G401 (cell line): Measurements from ENCODE around the gene AURKAIP1. TPM values are rescaled to one million over a fixed set of nuclear protein-coding genes. Genes with fewer than 3 reads are reported as not detected.
A peak's percentile ranks its signal among the peaks of the same experiment; 100 is the strongest.
"Not testable (repeated sequence)": the region's sequence is repeated elsewhere in the genome, so short reads cannot be mapped to it uniquely, and the experiment has no call there.

ENCODE experiments used
- DNase-seq: peaks from one replicate; pipeline ENCODE4 v3.0.0-alpha.2; 2015; ENCODE audit warnings: low spot score
- in situ Hi-C: cut with HindIII; loops from 2 replicates; pipeline ENCODE4 v1.10.0; 2016; ENCODE audit warnings: low sequenced_read_pairs, mixed read lengths
- total RNA-seq: library from RNA; depleted of rRNA; stranded (reverse); fragments of >200 nt; shearing (Covaris generic); gene quantifications from 2 replicates; pipeline ENCODE4 v1.2.3, GENCODE V29; 2014; rRNA removed

Gene AURKAIP1
- 210 and 263 TPM in 2 replicates for total RNA-seq

DNA sequence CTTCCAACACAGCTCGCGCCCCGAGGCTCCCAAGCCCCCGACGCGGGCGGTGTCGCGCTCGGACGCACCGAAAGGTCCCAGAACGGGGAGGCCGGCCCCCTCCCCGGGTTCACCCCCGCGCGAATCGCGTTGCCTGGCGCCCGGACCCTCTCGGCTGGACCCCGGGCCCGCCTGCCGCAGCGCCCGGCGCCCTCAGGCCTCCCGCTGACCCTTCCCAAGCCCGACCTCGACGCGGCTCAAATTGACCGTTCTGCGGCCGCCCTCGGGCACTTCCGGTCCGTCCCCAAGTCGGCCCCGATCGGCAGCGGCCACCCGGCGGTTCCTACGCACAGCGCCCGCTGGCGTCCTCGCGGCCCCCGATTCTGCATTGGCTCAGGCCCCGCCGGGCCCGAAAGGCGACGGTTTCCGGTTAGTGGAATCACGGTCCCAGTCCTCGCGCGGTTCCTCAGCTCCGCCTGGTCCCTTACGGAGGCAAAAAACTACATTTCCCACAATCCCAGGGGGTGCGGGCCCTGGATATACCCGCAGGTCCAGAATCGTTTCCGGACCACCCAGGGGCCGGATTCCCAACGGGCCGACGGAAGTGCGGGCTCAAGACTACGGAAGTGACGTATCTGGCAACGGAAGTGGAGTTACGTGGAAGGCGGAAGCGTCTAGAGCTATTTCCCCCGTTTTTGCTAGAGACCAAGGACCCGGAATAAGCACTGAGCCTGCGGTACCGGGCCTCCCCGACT lies at the start of gene AURKAIP1:
AURKAIP1 (minus strand) TSS at position 279 of the 734 bp plus-strand sequence. CDS start 451 bp downstream, outside the sequence.
- in situ Hi-C loops: loop anchor here (10.0 kb wide), 2 partner anchors 60 to 190 kb away; partner anchors contain the start of gene VWA1
- DNase-seq: peak; percentile 100

DNA sequence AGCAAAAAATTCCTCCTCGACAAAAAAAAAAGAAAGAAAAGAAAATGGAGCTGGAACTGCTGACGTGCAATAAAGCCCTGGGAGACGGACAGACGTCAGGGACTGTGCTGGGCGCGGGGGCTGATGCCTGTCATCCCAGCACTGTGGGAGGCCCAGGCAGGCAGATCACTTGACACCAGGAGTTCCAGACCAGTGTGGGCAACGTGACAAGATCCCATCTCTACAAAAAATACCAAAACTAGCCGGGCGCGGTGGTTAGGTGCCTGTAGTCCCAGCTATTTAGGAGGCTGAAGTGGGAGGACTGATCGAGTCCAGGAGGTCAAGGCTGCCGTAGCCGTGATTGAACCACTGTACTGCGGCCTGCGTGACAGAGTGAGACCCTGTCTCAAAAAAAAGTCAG lies 49.7 kb upstream of the AURKAIP1 start:
- DNase-seq: no peak
- in situ Hi-C loops: no loop called here

DNA sequence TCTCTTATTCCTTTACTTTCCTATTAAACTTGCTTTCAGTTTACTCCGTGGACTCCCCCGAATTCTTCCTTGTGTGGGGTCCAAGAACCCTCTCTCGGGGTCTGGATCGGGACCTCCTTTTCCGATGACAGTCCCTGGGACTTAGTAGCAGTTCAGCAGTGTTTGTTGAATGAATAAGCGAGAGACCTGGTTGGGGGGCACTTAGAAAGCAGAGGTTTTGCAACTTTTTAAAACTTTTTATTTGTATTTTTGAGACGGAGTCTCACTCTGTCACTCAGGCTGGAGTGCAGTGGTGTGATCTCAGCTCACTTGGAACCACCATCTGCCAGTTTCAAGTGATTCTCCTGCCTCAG lies 48.2 kb upstream of the AURKAIP1 start:
- no peak for DNase-seq
- in situ Hi-C loops: no loop called here

DNA sequence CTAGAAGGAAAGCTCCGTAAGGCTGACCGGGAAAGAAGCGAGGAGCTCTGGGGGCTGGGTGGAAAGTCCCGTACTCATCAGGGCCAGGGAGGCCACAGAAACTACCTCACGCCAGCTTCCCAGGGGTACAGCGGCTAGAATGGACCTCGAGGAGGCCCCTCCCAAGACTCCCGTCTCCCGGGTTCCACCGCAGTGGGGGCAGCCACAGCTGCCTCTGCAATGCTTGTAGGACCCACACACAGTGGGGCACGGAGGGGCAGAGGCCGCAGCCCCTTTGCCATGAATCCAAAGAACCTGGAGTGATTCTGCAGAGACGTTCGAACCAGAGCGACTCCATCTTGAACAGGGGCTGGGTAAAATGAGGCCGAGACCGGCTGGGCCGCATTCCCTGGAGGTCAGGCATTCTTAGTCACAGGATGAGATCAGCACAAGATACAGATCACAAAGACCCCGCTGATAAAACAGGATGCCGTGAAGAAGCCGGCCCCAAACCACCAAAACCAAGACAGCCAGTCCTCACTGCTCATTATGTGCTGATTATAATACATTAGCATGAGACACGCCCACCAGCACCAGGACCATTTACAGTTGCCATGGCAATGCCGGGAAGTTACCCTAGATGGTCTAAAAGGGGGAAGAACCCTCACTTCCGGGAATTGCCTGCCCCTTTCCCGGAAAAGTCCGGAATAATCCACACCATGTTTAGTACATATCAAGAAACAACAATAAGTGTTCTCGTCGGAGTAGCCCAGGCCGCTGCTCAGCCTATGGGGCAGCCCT lies 47.6 kb upstream of the AURKAIP1 start:
- DNase-seq: no peak
- in situ Hi-C loops: no loop called here

DNA sequence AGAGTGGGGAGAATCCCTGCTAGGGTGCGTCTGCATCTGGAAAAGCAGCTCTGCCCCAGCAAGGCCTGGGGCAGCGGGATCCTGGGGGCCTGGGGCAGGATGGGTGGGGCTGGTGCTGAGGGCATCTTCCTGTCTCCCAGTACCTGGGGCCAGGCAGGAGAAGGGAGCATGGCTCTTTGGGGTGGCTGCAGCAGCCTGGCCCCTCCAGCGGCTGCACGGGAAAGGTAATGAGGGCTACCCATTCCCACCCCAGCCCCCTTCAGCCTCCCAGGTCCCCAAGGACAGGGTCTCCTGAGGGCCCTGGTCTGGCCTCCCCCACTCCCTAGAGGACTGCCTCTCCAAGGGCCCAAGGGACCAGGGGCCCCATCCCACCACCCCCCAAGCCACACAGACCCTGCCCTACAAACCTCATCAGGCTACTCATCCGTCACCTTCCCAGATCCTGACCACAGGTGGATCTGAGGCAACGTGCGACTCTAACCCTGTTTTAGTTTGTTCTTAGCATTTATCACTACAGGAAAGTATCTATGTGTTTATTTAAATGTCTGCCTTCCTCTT lies 47.0 kb upstream of the AURKAIP1 start:
- in situ Hi-C loops: no loop called here
- no peak for DNase-seq

DNA sequence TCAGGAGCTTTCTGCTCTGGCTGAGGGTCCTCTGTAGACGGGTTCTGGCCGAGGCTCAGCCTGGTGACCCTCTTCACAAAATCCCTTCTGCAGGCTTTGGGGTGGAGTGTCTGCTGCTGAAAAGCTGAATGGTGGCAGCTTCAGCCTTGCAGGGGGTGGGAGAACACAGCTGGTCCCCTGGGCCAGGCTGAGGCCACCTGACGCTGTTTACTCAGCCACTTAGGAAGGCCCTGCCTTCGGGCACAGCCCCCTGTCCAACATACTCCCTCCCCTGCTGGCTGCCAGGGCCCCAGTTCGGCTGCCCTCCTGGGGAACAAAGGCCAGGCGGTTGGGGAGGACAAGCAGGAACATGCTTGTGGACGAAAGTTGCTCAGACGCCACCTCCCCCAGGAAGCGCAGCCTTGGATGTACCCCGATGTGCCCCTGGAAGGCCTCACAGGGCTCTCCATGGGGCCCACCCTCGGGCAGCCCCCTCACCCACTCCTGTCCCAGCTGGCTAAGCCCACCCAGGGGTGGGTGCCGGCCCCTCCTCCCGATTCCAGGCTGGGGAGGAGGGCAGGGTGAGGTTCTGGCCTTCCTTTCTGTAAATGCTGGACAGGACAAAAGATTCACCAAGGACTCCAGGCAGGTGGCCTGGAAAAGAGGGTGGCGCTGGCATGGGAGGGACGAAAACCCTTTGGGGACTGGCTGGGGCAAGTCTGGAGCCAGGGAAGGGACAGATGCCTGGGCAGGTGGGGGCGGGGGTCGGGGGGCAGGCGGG lies 46.3 kb upstream of the AURKAIP1 start, which contains the start of gene ANKRD65:
ANKRD65 (minus strand) TSS at position 130 of the 760 bp plus-strand sequence. CDS start 271 bp downstream, outside the sequence.
- no peak for DNase-seq
- in situ Hi-C loops: no loop called here

DNA sequence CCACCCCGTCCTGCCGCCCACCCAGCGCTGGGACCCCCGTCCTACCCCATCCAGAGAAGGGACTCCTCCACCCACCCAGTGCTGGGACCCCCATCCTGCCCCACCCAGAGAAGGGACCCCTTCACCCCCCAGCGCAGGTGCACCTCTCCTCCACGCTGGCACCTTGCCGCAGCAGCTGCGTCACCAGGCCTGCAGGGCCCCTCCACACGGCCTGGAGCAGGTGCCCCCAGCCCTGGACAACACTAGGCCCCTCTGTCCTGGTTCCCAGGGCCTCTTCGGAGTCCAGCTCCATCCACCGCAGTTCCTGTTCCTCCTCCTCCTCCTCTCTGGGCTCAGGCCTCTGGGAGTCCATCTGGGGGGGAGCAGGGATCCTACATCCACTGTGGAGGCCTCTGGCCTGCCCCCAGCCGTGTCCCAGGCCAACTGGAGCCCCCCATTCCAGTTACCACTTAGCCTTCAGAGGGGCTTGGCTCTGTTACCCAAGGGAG lies 45.7 kb upstream of the AURKAIP1 start:
- DNase-seq: no peak
- in situ Hi-C loops: no loop called here

DNA sequence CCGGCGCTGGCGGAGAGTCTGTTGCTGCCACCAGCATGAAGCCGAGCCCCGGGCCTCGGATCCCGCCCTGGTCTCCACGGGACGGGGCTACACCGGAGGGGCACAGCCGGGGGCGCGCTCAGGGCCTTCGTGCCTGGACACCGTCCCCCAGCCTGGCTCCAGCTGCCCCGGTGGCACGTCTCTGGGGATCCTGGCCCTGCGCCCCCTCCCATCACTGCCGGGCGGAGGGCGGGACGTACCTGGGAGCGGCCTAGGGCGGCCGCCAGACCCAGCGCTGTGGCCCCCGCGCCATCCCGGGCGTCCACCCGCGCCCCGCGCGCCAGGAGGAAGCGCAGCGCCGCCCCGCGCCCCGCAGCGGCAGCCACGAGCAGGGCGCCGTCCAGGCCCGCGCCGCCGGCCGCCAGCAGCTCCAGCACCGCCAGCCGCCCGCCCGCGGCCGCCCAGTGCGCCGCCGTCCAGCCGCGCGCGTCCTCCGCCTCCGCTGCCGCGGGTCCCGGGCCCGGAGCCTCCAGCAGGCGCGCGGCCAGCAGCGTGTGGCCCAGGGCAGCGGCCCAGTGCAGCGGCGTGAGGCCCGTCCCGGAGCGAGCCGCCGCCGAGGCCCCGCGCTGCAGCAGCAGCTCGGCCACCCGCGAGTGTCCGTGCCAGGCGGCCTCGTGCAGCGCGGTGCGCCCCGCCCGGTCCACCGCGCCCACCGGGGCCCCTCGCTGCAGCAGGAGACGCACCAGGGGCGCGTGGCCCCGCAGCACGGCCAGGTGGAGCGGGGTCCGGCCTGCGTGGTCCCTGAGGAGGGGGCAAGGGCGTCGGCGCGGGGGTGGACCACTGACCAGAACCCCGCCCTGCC lies 45.0 kb upstream of the AURKAIP1 start:
- in situ Hi-C loops: no loop called here
- DNase-seq: no peak

DNA sequence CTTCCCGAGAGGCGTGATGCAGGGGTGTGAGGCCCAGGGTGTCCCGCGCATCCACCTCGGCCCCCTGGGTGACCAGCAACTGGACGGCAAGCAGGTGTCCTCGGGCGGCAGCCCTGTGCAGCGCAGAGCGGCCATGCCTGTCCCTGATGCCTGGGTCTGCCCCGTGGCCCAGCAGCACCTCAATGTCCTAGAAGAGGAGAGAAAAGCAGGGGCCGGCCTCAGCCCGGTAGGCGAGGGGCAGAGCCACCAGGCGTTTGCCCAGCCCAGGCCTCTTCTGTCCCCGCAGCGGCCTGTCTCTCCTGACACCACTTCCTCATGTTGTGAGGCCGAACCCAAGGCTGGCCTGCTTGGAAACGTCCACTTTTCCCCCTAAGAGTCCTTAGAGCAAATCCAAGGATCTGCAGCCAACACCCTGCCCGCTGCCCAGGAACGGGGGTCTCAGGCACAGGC lies 44.4 kb upstream of the AURKAIP1 start:
- no peak for DNase-seq
- in situ Hi-C loops: no loop called here

DNA sequence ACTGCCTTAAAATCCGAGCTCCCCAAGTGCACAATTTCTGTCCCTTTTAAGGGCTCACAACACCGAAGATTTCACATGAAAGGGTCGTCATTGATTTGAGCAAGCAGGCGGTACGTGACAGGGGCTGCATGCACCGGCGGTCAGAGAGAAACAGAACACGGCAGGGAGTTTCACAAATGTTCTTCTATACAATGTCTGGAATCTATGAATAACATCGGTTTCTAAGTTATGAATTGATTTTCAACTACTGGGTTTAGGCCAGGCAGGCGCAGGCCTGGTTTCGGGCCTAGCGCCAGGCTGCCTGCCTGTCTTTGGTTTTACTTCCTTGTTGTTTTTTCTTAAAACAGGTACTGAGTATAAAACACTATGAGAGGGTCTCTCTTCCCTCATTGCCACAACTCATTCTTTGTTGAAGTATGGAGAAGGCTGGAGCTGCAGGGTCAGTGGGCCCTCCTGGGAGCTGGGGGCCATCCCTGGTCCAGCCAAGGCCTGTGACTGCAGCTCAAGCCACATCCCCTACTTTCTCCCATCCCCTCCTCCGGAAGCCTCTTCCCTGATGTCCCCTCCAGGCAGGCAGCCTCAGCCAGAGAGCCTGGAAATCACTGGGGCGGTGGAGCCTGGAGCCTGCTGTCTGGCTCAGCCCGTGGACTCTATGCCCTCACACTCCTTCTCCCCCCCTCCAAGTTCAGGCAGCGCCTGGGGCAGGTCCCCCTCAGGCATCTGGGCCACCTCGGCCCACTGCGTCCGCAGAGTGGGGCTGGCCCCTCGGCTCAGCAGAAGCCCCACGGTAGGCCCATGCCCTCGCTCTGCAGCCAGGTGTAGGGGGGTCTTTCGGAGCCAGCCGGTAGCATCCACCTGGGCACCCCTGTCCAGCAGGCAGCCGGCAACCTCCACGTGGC lies 43.7 kb upstream of the AURKAIP1 start:
- DNase-seq: no peak
- in situ Hi-C loops: no loop called here

DNA sequence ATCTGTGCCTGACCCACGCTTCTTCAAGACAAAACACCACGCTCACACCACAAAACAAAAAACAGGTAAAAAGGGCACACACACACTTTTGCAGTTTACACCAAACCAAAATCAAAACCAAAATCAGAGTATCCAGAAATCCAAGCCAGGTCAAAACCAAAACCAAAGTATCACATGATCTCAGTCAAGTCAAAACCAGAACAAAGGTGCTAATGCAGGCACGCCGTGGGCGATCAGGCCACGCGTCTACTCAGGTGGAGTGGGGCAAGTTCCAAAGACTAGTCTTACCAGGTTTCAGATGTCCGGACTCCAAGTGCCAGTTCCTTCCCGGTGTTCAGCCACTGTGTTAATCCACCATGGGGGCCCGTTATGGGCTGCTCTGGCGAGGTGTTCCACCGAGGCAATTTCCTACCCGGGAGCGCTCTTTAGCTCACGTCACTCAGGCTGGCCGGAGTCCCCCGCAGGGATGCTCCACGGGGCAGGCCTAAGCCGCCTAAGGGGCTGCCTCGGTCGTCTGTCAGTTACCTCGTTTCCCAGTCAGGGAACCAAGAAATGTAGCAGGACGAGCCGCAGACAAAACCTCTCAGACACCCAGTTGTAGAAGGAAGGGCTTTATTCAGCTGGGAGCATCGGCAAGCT lies 42.9 kb upstream of the AURKAIP1 start:
- in situ Hi-C loops, DNase-seq: not testable (repeated sequence)

DNA sequence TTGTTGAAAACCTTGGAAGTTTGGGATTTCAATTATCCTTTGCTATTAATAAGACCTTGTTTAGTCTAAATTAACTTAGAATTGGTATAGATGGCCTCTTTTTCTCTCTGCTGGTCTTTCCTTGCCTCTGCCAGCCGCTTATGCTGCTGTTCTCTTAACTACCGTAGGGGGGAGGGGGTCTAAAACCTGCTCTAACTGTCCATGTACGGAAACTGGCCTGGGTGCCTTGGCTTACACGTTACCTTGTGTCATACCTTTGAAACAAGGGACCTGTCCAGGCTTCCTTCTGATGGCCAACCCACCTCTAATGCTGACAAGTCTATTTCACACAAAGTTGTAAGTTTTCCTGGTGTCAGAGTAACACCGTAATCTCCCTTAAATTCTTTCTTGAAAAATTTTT lies 42.4 kb upstream of the AURKAIP1 start:
- DNase-seq, in situ Hi-C loops: not testable (repeated sequence)

DNA sequence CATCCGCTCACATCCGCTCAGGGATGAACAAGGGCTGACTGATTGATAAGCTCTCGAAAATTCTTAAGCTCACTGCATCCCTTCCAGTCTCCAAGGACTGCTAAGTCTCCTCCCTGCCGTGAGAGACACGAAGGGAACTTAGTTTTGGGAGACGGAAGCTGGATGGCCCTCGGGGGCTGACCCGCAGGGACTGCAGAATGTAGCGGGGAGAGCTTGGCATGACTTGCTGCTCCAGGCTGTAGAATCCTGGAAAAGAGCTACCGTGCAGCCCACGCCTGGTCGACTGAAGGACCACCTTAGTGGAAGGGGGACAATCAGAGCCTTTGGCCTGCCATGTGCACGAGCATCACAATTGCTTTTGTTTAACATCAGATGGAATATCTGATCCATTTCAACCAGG lies 40.7 kb upstream of the AURKAIP1 start:
- DNase-seq: no peak
- in situ Hi-C loops: no loop called here

DNA sequence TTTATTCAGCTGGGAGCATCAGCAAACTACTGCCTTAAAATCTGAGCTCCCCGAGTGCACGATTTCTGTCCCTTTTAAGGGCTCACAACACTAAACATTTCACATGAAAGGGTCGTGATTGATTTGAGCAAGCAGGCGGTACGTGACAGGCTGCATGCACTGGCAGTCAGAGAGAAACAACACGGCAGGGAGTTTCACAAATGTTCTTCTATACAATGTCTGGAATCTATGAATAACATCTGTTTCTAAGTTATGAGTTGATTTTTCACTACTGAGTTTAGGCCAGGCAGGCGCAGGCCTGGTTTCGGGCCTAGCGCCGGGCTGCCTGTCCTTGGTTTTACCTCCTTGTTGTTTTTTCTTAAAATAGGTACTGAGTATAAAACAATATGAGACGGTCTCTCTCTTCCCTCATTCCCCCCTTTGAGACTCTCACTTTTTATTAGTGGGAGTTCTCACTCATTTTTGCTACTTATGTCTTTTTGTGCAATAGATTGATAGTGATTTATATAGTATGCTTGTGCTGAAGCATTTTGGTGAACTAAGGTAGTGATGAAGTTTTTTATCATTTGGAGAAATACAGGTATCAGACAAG lies 37.4 kb upstream of the AURKAIP1 start:
- DNase-seq, in situ Hi-C loops: not testable (repeated sequence)

DNA sequence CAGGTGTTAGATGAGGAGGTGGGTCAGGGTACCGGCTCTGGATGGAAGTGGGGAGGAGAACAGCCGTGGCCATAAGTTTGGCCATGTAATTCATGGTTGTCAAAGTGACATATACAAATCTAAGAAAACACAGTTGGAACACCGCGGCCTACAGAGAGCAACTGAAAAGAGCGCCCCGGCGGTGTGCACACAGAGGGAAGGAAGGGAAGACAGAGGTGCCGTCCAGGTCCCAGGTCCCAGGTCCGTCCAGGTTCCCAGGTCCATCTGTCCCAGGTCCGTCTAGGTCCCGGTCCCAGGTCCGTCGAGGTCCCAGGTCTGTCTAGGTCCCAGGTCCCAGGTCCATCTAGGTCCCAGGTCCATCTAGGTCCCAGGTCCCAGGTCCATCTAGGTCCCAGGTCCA lies 36.6 kb upstream of the AURKAIP1 start:
- in situ Hi-C loops: no loop called here
- DNase-seq: no peak

DNA sequence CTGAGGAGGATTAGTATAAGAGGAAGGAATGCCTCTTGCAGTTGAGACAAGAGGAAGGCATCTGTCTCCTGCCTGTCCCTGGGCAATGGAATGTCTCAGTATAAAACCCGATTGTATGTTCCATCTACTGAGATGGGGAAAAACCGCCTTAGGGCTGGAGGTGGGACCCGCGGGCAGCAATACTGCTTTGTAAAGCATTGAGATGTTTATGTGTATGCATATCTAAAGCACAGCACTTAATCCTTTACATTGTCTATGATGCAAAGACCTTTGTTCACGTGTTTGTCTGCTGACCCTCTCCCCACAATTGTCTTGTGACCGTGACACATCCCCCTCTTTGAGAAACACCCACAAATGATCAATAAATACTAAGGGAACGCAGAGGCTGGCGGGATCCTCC lies 35.2 kb upstream of the AURKAIP1 start:
- DNase-seq, in situ Hi-C loops: not testable (repeated sequence)
